ENCODE data around the gene PDZD4. TPM values are rescaled to one million over a fixed set of nuclear protein-coding genes. Genes with fewer than 3 reads are reported as not detected.

The PDZD4 gene
- polyA plus RNA-seq, 1 donor (not counting 4 experiments of a cell fraction or from before 2014, with no cell fraction given): 0.05 TPM

DNA sequence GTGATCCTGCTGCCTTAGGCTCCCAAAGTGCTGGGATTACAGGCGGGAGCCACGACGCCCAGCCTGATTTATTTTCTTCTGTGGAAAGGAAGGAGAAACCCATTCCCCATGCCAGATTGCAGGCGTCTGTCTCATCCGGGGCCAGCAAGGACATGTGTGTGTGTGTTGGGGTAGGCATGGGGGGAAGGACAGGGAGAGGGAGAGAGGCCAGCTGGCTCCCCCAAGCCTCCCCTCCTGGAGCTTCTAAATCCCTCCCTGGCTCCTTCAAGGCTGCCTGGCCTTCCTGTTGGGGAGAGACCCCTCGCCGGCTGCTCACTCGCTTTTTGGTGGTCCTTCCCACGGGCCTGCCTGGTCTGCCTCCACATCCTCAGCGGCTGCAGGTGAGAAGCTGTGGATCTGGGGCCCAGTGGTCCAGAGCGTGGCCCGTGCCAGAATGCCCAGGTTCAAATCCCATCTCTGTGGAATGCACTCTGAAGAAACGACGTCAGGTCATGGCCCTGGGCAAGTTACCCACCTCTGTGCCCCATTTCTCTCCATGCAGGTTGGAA is 67.6 kb downstream of the PDZD4 start:
- H3K4me2 ChIP-seq (ENCODE audit: control insufficient read depth, extremely low read depth, insufficient read depth, low read depth, low read length): no peak overlapping the region
- H3K36me3 ChIP-seq (ENCODE audit: control insufficient read depth in 2 of 2, extremely low read depth in 1 of 2, insufficient read depth in 2 of 2, low read length in 2 of 2): no peaks in the 10 kb centered on the region
- H3K79me2 ChIP-seq (ENCODE audit: control insufficient read depth, insufficient read depth, low read length): peaks cover 2% of the 10 kb centered on the region
- H3K9ac ChIP-seq (ENCODE audit: control insufficient read depth, extremely low read depth, insufficient read depth, low read length): no peak overlapping the region
- dilution Hi-C loops (cut with MboI; ENCODE audit: extremely low pct_ligation_motif_present, low sequenced_read_pairs): no loop called here
- H3K27me3 ChIP-seq (ENCODE audit: control insufficient read depth, extremely low read depth, insufficient read depth, low read length): no peaks in the 10 kb centered on the region
- H3K27ac ChIP-seq (ENCODE audit: control insufficient read depth, insufficient read depth, low read length): no peak overlapping the region
- no peaks in the 10 kb centered on the region for H3K9me3 ChIP-seq (ENCODE audit: control insufficient read depth, low read depth, low read length)
- peaks cover 13% of the 10 kb centered on the region for H3K4me1 ChIP-seq (ENCODE audit: control insufficient read depth, extremely low read depth, insufficient read depth, low read length)
- no peaks in the 10 kb centered on the region for H4K20me1 ChIP-seq (ENCODE audit: control insufficient read depth, extremely low read depth, insufficient read depth, low read length)
- FAIRE-seq (no peak), DNase-seq (ENCODE audit: low read depth, low spot score) (no peak)
- no peak overlapping the region for H3K4me3 ChIP-seq (ENCODE audit: control insufficient read depth in 2 of 3, extremely low read depth in 1 of 3, insufficient read depth in 2 of 3, low read depth in 1 of 3, low read length in 3 of 3)
- H3K9me1 ChIP-seq (ENCODE audit: control insufficient read depth, extremely low read depth, insufficient read depth, low read length): no peaks in the 10 kb centered on the region
- H2AFZ ChIP-seq (ENCODE audit: control insufficient read depth, low read length): no peak overlapping the region
- TF ChIP-seq, protein P1, sequence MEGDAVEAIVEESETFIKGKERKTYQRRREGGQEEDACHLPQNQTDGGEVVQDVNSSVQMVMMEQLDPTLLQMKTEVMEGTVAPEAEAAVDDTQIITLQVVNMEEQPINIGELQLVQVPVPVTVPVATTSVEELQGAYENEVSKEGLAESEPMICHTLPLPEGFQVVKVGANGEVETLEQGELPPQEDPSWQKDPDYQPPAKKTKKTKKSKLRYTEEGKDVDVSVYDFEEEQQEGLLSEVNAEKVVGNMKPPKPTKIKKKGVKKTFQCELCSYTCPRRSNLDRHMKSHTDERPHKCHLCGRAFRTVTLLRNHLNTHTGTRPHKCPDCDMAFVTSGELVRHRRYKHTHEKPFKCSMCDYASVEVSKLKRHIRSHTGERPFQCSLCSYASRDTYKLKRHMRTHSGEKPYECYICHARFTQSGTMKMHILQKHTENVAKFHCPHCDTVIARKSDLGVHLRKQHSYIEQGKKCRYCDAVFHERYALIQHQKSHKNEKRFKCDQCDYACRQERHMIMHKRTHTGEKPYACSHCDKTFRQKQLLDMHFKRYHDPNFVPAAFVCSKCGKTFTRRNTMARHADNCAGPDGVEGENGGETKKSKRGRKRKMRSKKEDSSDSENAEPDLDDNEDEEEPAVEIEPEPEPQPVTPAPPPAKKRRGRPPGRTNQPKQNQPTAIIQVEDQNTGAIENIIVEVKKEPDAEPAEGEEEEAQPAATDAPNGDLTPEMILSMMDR (optimal IDR thresholded peaks at IDR 0.05 in 1 of 3, IDR thresholded peaks at IDR 0.05 in 1 of 3, conservative IDR thresholded peaks at IDR 0.05 in 1 of 3; ENCODE audit: extremely low read depth in 1 of 3, insufficient read depth in 2 of 3, low read length in 3 of 3): no peak
- TF ChIP-seq EZH2 (IDR thresholded peaks at IDR 0.05; ENCODE audit: low read length): no peak

DNA sequence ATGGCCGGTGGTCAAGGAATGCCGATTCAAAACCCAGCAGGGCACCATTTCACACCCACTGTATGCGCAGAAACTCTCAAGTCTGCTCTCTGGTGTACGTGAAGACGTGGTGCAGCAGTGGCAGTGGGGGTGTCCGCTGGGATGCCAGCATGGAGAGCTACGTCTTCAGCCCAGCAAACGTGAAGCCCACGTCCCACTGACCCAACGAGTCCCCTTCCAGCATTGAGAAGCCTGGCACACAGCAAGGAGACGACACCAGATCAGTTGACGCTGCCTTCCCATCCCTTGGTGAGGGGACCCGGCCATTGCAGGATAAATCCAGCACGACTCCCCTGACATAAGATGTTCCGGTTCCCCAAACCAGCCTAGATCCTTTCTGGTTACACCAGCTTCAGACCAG is 68.5 kb downstream of the PDZD4 start:
- DNase-seq (ENCODE audit: low read depth, low spot score) (no peak), FAIRE-seq (no peak)
- Histone ChIP-seq H4K20me1 (ENCODE audit: control insufficient read depth, extremely low read depth, insufficient read depth, low read length) (no peaks in the 10 kb centered on the region), H2AFZ (ENCODE audit: control insufficient read depth, low read length) (no peak overlapping the region), H3K4me1 (ENCODE audit: control insufficient read depth, extremely low read depth, insufficient read depth, low read length) (peaks cover 13% of the 10 kb centered on the region), H3K4me2 (ENCODE audit: control insufficient read depth, extremely low read depth, insufficient read depth, low read depth, low read length) (no peak overlapping the region), H3K79me2 (ENCODE audit: control insufficient read depth, insufficient read depth, low read length) (peaks cover 2% of the 10 kb centered on the region), H3K4me3 (ENCODE audit: control insufficient read depth in 2 of 3, extremely low read depth in 1 of 3, insufficient read depth in 2 of 3, low read depth in 1 of 3, low read length in 3 of 3) (no peak overlapping the region), H3K27ac (ENCODE audit: control insufficient read depth, insufficient read depth, low read length) (no peak overlapping the region), H3K9me3 (ENCODE audit: control insufficient read depth, low read depth, low read length) (no peaks in the 10 kb centered on the region), H3K27me3 (ENCODE audit: control insufficient read depth, extremely low read depth, insufficient read depth, low read length) (no peaks in the 10 kb centered on the region), H3K36me3 (ENCODE audit: control insufficient read depth in 2 of 2, extremely low read depth in 1 of 2, insufficient read depth in 2 of 2, low read length in 2 of 2) (no peaks in the 10 kb centered on the region), H3K9ac (ENCODE audit: control insufficient read depth, extremely low read depth, insufficient read depth, low read length) (no peak overlapping the region), H3K9me1 (ENCODE audit: control insufficient read depth, extremely low read depth, insufficient read depth, low read length) (no peaks in the 10 kb centered on the region)
- TF ChIP-seq EZH2 (IDR thresholded peaks at IDR 0.05; ENCODE audit: low read length): no peak
- TF ChIP-seq, protein P1 (optimal IDR thresholded peaks at IDR 0.05 in 1 of 3, IDR thresholded peaks at IDR 0.05 in 1 of 3, conservative IDR thresholded peaks at IDR 0.05 in 1 of 3; ENCODE audit: extremely low read depth in 1 of 3, insufficient read depth in 2 of 3, low read length in 3 of 3): no peak
- dilution Hi-C loops (cut with MboI; ENCODE audit: extremely low pct_ligation_motif_present, low sequenced_read_pairs): no loop called here

All from keratinocyte (primary cell).